Loucy (cell line): ENCODE results near the gene SORD.
"Not testable (repeated sequence)": the region's sequence is repeated elsewhere in the genome, so short reads cannot be mapped to it uniquely, and the experiment has no call there.

ENCODE experiments used
- EZH2phosphoT487 ChIP-seq: fragments of 200-600 bp; IDR thresholded peaks from 2 replicates; pipeline ENCODE4 v1.6.1; 2018; ENCODE audit warnings: antibody characterized with exemption, mild to moderate bottlenecking, moderate library complexity, borderline replicate concordance
- TF ChIP-seq, protein P1 (sequence below): fragments of 200-600 bp; sonication (generic); conservative IDR thresholded peaks from 2 replicates; pipeline ENCODE4 v1.5.1; 2014; ENCODE audit warnings: mild to moderate bottlenecking, antibody characterized with exemption, low read length

DNA sequence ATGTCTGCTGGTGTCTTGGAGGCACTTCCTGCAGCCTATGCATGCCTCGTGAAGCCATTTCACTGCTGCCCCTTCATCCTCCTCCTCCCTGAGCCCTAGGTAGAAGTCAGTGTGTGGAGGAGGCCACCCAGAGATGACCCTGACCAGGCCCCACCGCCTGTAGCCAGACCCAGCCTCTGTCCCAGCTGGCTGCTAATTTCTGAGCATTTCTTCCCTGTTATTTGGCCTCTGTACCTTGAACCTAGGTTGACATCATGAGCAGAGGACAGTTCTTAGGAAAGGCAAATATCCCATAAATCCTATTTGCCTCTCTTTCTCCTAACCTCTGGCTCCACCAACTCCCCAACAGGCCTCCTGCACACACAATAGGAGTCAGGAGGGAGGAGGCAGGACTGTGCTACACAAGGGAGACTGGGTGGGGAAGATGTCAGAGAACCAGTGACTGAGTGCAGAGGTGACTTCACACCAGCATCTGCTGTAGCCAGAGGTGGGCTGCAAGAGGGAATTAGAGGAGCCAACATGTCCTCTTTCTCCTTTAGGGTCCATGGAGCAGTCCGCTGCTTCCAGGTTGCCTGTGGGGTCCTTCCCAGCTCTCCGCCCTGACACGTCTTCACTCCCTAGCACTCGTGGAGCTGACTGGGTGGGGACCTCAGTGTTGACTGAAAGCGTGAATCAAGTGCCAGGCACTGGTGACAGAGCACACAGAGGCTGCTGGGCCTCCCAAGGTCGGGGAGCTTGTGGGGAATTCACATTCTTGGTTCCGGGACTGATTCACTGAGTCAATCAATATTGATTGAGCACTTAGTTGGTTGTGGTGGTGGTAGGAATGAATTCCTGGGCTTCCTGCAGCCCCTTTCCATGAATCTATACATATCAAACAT is 52.7 kb downstream of the SORD start:
- TF ChIP-seq, protein P1, sequence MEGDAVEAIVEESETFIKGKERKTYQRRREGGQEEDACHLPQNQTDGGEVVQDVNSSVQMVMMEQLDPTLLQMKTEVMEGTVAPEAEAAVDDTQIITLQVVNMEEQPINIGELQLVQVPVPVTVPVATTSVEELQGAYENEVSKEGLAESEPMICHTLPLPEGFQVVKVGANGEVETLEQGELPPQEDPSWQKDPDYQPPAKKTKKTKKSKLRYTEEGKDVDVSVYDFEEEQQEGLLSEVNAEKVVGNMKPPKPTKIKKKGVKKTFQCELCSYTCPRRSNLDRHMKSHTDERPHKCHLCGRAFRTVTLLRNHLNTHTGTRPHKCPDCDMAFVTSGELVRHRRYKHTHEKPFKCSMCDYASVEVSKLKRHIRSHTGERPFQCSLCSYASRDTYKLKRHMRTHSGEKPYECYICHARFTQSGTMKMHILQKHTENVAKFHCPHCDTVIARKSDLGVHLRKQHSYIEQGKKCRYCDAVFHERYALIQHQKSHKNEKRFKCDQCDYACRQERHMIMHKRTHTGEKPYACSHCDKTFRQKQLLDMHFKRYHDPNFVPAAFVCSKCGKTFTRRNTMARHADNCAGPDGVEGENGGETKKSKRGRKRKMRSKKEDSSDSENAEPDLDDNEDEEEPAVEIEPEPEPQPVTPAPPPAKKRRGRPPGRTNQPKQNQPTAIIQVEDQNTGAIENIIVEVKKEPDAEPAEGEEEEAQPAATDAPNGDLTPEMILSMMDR: not testable (repeated sequence)
- not testable (repeated sequence) for TF ChIP-seq EZH2phosphoT487
